HCT116 (cell line): ENCODE data around the gene ZNF335. TPM values are rescaled to one million over a fixed set of nuclear protein-coding genes. Genes with fewer than 3 reads are reported as not detected.

ENCODE experiments used
- ATAC-seq: fragments of 200-7000 bp; cut with Tn5 transposase; 2 replicates; pipeline ENCODE4 v1.9.1; 2020; ENCODE audit warnings: mild to moderate bottlenecking, moderate library complexity
- BruUV-seq: library from RNA; stranded (reverse); fragments of 400-500 nt; replicated peaks from 2 replicates; lab custom pipeline; 2021; lab: Mats Ljungman, UMichigan
- CTCF ChIA-PET: fragments of 300-600 bp; sonication (Branson Sonifier 250); formaldehyde crosslinking; loops from one replicate; lab custom pipeline; 2021; ENCODE audit warnings: antibody characterized with exemption; lab: Charles Lee
- POLR2A ChIA-PET: fragments of 300-600, 350-600 bp; sonication (Branson Sonifier 250); formaldehyde crosslinking; loops from one replicate; lab custom pipeline; 2021; ENCODE audit warnings: antibody characterized with exemption; lab: Charles Lee
- RAD21 ChIA-PET, 2 experiments: fragments of 300-600 bp; sonication (Branson Sonifier 250); formaldehyde crosslinking; loops; one replicate each; lab custom pipeline; 2023; ENCODE audit warnings: low total read pairs in 2 of 2; ENCODE audit not compliant: uncharacterized antibody in 2 of 2, unreplicated experiment in 2 of 2, low non-redundant PET in 1 of 2; lab: Charles Lee
- DNase-seq: peaks from one replicate; pipeline ENCODE4 v3.0.0-alpha.2; 2010; ENCODE audit warnings: low read depth, low spot score
- H2AFZ ChIP-seq: fragments of 200-600 bp; shearing (Covaris generic), sonication (generic); 2 replicates; pipeline ENCODE4 v1.6.1; 2017; ENCODE audit warnings: low read depth, mixed run types, mixed read lengths, antibody characterized with exemption, low read length; ENCODE audit not compliant: poor library complexity, severe bottlenecking
- H3K27ac ChIP-seq: 2 replicates; pipeline ENCODE4 v1.5.1; 2012; ENCODE audit warnings: low read depth, low read length
- H3K27me3 ChIP-seq: fragments of 200-600 bp; sonication (generic); 2 replicates; pipeline ENCODE4 v1.6.1; 2016; ENCODE audit warnings: mixed run types, low read length, mixed read lengths; ENCODE audit not compliant: insufficient read depth
- H3K36me3 ChIP-seq, 2 experiments: fragments of 200-500 bp in 1 of 2; fragments of 200-600 bp in 1 of 2; sonication (Bioruptor generic) in 1 of 2; sonication (generic) in 1 of 2; 2 replicates each; pipeline versions ENCODE4 v1.5.1 to v1.6.1; 2014 to 2016; ENCODE audit warnings: low read length in 2 of 2, inconsistent platforms in 1 of 2, mixed read lengths in 1 of 2, mixed run types in 1 of 2; ENCODE audit not compliant: insufficient read depth in 2 of 2, control insufficient read depth in 1 of 2
- H3K4me1 ChIP-seq, 2 experiments: fragments of 200-600 bp in 1 of 2; sonication (generic) in 1 of 2; 2 replicates each; pipeline versions ENCODE4 v1.5.1 to v1.6.1; 2012 to 2017; ENCODE audit warnings: low read length in 2 of 2, inconsistent platforms in 1 of 2, mild to moderate bottlenecking in 1 of 2, mixed read lengths in 1 of 2, mixed run types in 1 of 2, moderate library complexity in 1 of 2; ENCODE audit not compliant: insufficient read depth in 2 of 2, control insufficient read depth in 1 of 2
- H3K4me2 ChIP-seq: fragments of 200-600 bp; sonication (generic); 2 replicates; pipeline ENCODE4 v1.6.1; 2017; ENCODE audit warnings: mixed run types, low read length, mixed read lengths
- H3K4me3 ChIP-seq, 2 experiments: fragments of 200-600 bp in 1 of 2; sonication (generic) in 1 of 2; replicated peaks in 1 of 2; 2 replicates each; pipeline ENCODE4 v1.5.1; 2011 to 2016; ENCODE audit warnings: low read length in 2 of 2, control low read depth in 1 of 2, low read depth in 1 of 2, mild to moderate bottlenecking in 1 of 2, mixed read lengths in 1 of 2, mixed run types in 1 of 2
- H3K79me2 ChIP-seq: fragments of 200-600 bp; sonication (generic); 2 replicates; pipeline ENCODE4 v1.6.1; 2017; ENCODE audit warnings: mild to moderate bottlenecking, mixed run types, low read length, moderate library complexity, mixed read lengths; ENCODE audit not compliant: insufficient read depth
- H3K9ac ChIP-seq: fragments of 200-600 bp; sonication (generic); 2 replicates; pipeline ENCODE4 v1.6.1; 2016; ENCODE audit warnings: low read length, mixed read lengths
- H3K9me2 ChIP-seq: fragments of 200-600 bp; sonication (generic), shearing (Covaris generic); 2 replicates; pipeline ENCODE4 v1.6.1; 2017; ENCODE audit warnings: mixed run types, mild to moderate bottlenecking, moderate library complexity; ENCODE audit not compliant: insufficient read depth
- H3K9me3 ChIP-seq, 2 experiments: fragments of 200-500 bp in 1 of 2; fragments of 200-600 bp in 1 of 2; sonication (Bioruptor generic) in 1 of 2; sonication (generic) in 1 of 2; 2 replicates each; pipeline ENCODE4 v1.6.1; 2014 to 2017; ENCODE audit warnings: low read length in 2 of 2, mixed read lengths in 2 of 2, inconsistent platforms in 1 of 2, low read depth in 1 of 2, mild to moderate bottlenecking in 1 of 2, mixed run types in 1 of 2, moderate library complexity in 1 of 2; ENCODE audit not compliant: control insufficient read depth in 1 of 2, insufficient read depth in 1 of 2
- H4K20me1 ChIP-seq: fragments of 200-600 bp; sonication (generic), shearing (Covaris generic); 2 replicates; pipeline ENCODE4 v1.6.1; 2017; ENCODE audit warnings: mixed run types, mild to moderate bottlenecking, moderate library complexity; ENCODE audit not compliant: insufficient read depth
- CBX3 ChIP-seq: IDR thresholded peaks from 2 replicates; pipeline ENCODE4 v1.6.1; 2012; ENCODE audit warnings: low read depth
- CEBPB ChIP-seq: IDR thresholded peaks from 2 replicates; pipeline ENCODE4 v1.6.1; 2012; ENCODE audit warnings: low read depth
- EGR1 ChIP-seq: IDR thresholded peaks from 2 replicates; pipeline ENCODE4 v1.6.1; 2012; ENCODE audit warnings: low read depth
- ELF1 ChIP-seq: IDR thresholded peaks from 2 replicates; pipeline ENCODE4 v1.6.1; 2012; ENCODE audit warnings: low read depth, borderline replicate concordance
- EZH2 ChIP-seq: fragments of 200-600 bp; sonication (generic); IDR thresholded peaks from 2 replicates; pipeline ENCODE4 v1.6.1; 2017; ENCODE audit warnings: antibody characterized with exemption, mixed run types
- EZH2phosphoT487 ChIP-seq: fragments of 200-600 bp; IDR thresholded peaks from 2 replicates; pipeline ENCODE4 v1.6.1; 2018; ENCODE audit warnings: antibody characterized with exemption, borderline replicate concordance
- FOSL1 ChIP-seq: IDR thresholded peaks from 2 replicates; pipeline ENCODE4 v1.6.1; 2012; ENCODE audit warnings: low read depth
- JUND ChIP-seq: IDR thresholded peaks from 2 replicates; pipeline ENCODE4 v1.6.1; 2012
- POLR2A ChIP-seq: IDR thresholded peaks from 2 replicates; pipeline ENCODE4 v1.7.0; 2011; ENCODE audit warnings: borderline replicate concordance; ENCODE audit not compliant: insufficient read depth, insufficient read length; ENCODE audit errors: extremely low read depth
- RAD21 ChIP-seq: IDR thresholded peaks from 2 replicates; pipeline ENCODE4 v1.6.1; 2012; ENCODE audit warnings: low read depth, mild to moderate bottlenecking
- SIN3A ChIP-seq: IDR thresholded peaks from 2 replicates; pipeline ENCODE4 v1.6.1; 2012; ENCODE audit warnings: low read depth
- SRF ChIP-seq: IDR thresholded peaks from 2 replicates; pipeline ENCODE4 v1.6.1; 2012; ENCODE audit warnings: low read depth
- TCF7L2 ChIP-seq: IDR thresholded peaks from 2 replicates; pipeline ENCODE4 v1.7.0; 2011; ENCODE audit warnings: borderline replicate concordance, inconsistent platforms; ENCODE audit not compliant: insufficient read depth, insufficient read length; ENCODE audit errors: extremely low read depth
- ZFX ChIP-seq: fragments of 450-650 bp; IDR thresholded peaks from 2 replicates; pipeline ENCODE4 v1.6.1; 2017
- ZNF274 ChIP-seq: fragments of 200-500 bp; sonication (Bioruptor generic); IDR thresholded peaks from 2 replicates; pipeline ENCODE4 v1.6.1; 2014; ENCODE audit warnings: mild to moderate bottlenecking, low read depth, low read length, inconsistent platforms
- intact Hi-C: fragments of 100-400 bp; cut with micrococcal nuclease; formaldehyde crosslinking; loops from 2 replicates; pipeline ENCODE4 v1.10.0; 2022
- total RNA-seq: library from RNA; stranded (reverse); gene quantifications from one replicate; pipeline ENCODE4 v1.2.1, GENCODE V29; 2021; ENCODE audit not compliant: unreplicated experiment
- TF ChIP-seq, protein P1 (sequence below), 3 experiments: fragments of 200-600 bp in 1 of 3; sonication (generic) in 1 of 3; IDR thresholded peaks in 2 of 3; conservative IDR thresholded peaks in 1 of 3; 2 replicates each; pipeline ENCODE4 v1.5.1; 2012 to 2017; ENCODE audit warnings: low read depth in 2 of 3, low read length in 2 of 3, antibody characterized with exemption in 1 of 3, borderline replicate concordance in 1 of 3, control low read depth in 1 of 3, mild to moderate bottlenecking in 1 of 3, mixed read lengths in 1 of 3, mixed run types in 1 of 3, moderate library complexity in 1 of 3; ENCODE audit not compliant: insufficient read depth in 1 of 3
- TF ChIP-seq, protein P2 (sequence below): IDR thresholded peaks from 2 replicates; pipeline ENCODE4 v1.6.1; 2012
- TF ChIP-seq, protein P3 (sequence below): IDR thresholded peaks from 2 replicates; pipeline ENCODE4 v1.6.1; 2012; ENCODE audit warnings: low read depth
- TF ChIP-seq, protein P4 (sequence below): IDR thresholded peaks from 2 replicates; pipeline ENCODE4 v1.6.1; 2011; ENCODE audit warnings: mild to moderate bottlenecking, low read length, moderate library complexity; ENCODE audit not compliant: insufficient replicate concordance; ENCODE audit errors: extremely low read depth
- TF ChIP-seq, protein P5 (sequence below): IDR thresholded peaks from 2 replicates; pipeline ENCODE4 v1.6.1; 2012

Gene ZNF335
- total RNA-seq, 1 experiment from 2014 or later, result 20.8 TPM

DNA sequence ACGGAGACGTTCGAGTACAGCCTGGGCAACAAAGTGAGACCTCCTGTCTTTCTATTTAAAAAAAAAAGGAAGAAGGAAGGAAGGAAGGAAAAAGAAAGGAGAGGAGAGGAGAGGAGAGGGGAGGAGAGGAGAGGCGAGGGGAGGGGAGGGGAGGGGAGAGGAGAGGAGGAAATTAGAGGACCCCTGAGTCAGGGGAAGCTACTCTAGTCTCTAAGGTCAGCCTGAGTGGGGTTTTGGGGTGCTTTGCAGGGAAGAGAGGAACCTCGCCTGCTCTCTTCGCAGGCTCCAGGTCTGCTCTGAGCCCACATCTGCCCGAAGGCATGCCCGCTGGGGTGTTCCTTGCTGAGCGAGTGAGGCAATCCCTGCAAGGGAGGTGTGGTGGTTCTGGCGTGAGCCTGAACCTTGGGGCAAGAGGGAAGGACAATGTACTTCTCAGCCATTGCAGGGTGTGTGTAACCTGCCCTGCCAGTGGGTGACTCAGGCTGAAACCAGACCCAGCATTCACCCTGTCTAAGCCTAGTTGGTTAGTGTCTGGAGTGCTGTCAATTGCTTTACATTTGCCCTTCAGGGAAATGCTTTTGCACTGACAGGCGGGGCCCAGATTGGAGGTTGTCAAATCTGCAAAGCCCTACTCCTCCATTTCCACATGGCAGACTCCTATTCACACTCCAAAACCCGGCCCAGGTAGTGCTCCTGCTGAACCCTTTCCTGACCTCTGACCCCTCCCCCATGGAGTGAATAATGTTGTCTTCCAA is 21.4 kb upstream of the ZNF335 start:
- H3K79me2 ChIP-seq, result no peaks in the 10 kb centered on the region
- POLR2A ChIA-PET, result no interaction called here
- peak overlapping the region; percentile 76 for H3K4me2 ChIP-seq
- H3K36me3 ChIP-seq, result no peaks in the 10 kb centered on the region
- H4K20me1 ChIP-seq, result no peaks in the 10 kb centered on the region
- no peaks in the 10 kb centered on the region for H3K9me2 ChIP-seq
- H3K4me1 ChIP-seq, result peaks cover 4 to 16% of the 10 kb centered on the region in 2 experiments; a peak in 3 of 4 replicates
- no peaks in the 10 kb centered on the region for H3K9me3 ChIP-seq
- 0 out of 2 replicates have a peak overlapping the region, but pooled peaks have one; percentile 17 for H3K9ac ChIP-seq
- no TSS peak for BruUV-seq
- no peak overlapping the region for H3K27ac ChIP-seq
- H3K27me3 ChIP-seq, result no peaks in the 10 kb centered on the region
- DNase-seq, result peak; percentile 57
- peak overlapping the region in 1 of 2 experiments; percentile 19; a peak in 1 of 4 replicates for H3K4me3 ChIP-seq
- H2AFZ ChIP-seq, result peak overlapping the region; percentile 81
- RAD21 ChIA-PET, result no interaction called here
- intact Hi-C loops, result no loop called here
- peak; percentile 96 for ATAC-seq
- CTCF ChIA-PET, result interaction anchor here (0.7 kb wide), 1 partner anchor 20 kb away, joined by 3 read pairs; no protein-coding TSS in a partner anchor
- TF ChIP-seq JUND (peak; percentile 58), EZH2 (no peak), ELF1 (no peak), SRF (no peak), RAD21 (no peak), FOSL1 (peak; percentile 53; the same call in 1 of the 2 replicates), CEBPB (no peak), POLR2A (no peak), TCF7L2 (no peak), ZFX (no peak), EGR1 (no peak), CBX3 (peak; percentile 89; the same call in 1 of the 2 replicates), SIN3A (no peak), EZH2phosphoT487 (no peak), ZNF274 (no peak)
- TF ChIP-seq, protein P1, sequence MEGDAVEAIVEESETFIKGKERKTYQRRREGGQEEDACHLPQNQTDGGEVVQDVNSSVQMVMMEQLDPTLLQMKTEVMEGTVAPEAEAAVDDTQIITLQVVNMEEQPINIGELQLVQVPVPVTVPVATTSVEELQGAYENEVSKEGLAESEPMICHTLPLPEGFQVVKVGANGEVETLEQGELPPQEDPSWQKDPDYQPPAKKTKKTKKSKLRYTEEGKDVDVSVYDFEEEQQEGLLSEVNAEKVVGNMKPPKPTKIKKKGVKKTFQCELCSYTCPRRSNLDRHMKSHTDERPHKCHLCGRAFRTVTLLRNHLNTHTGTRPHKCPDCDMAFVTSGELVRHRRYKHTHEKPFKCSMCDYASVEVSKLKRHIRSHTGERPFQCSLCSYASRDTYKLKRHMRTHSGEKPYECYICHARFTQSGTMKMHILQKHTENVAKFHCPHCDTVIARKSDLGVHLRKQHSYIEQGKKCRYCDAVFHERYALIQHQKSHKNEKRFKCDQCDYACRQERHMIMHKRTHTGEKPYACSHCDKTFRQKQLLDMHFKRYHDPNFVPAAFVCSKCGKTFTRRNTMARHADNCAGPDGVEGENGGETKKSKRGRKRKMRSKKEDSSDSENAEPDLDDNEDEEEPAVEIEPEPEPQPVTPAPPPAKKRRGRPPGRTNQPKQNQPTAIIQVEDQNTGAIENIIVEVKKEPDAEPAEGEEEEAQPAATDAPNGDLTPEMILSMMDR (IDR thresholded peaks at IDR 0.05 in 2 of 3, conservative IDR thresholded peaks at IDR 0.05 in 1 of 3; ENCODE audit: borderline replicate concordance in 1 of 3, insufficient read depth in 1 of 3, low read depth in 2 of 3, low read length in 2 of 3), result no peak
- TF ChIP-seq, protein P2, sequence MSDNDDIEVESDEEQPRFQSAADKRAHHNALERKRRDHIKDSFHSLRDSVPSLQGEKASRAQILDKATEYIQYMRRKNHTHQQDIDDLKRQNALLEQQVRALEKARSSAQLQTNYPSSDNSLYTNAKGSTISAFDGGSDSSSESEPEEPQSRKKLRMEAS, result peak; percentile 68
- TF ChIP-seq, protein P3, sequence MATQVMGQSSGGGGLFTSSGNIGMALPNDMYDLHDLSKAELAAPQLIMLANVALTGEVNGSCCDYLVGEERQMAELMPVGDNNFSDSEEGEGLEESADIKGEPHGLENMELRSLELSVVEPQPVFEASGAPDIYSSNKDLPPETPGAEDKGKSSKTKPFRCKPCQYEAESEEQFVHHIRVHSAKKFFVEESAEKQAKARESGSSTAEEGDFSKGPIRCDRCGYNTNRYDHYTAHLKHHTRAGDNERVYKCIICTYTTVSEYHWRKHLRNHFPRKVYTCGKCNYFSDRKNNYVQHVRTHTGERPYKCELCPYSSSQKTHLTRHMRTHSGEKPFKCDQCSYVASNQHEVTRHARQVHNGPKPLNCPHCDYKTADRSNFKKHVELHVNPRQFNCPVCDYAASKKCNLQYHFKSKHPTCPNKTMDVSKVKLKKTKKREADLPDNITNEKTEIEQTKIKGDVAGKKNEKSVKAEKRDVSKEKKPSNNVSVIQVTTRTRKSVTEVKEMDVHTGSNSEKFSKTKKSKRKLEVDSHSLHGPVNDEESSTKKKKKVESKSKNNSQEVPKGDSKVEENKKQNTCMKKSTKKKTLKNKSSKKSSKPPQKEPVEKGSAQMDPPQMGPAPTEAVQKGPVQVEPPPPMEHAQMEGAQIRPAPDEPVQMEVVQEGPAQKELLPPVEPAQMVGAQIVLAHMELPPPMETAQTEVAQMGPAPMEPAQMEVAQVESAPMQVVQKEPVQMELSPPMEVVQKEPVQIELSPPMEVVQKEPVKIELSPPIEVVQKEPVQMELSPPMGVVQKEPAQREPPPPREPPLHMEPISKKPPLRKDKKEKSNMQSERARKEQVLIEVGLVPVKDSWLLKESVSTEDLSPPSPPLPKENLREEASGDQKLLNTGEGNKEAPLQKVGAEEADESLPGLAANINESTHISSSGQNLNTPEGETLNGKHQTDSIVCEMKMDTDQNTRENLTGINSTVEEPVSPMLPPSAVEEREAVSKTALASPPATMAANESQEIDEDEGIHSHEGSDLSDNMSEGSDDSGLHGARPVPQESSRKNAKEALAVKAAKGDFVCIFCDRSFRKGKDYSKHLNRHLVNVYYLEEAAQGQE, result no peak
- TF ChIP-seq, protein P4, sequence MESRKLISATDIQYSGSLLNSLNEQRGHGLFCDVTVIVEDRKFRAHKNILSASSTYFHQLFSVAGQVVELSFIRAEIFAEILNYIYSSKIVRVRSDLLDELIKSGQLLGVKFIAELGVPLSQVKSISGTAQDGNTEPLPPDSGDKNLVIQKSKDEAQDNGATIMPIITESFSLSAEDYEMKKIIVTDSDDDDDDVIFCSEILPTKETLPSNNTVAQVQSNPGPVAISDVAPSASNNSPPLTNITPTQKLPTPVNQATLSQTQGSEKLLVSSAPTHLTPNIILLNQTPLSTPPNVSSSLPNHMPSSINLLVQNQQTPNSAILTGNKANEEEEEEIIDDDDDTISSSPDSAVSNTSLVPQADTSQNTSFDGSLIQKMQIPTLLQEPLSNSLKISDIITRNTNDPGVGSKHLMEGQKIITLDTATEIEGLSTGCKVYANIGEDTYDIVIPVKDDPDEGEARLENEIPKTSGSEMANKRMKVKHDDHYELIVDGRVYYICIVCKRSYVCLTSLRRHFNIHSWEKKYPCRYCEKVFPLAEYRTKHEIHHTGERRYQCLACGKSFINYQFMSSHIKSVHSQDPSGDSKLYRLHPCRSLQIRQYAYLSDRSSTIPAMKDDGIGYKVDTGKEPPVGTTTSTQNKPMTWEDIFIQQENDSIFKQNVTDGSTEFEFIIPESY, result no peak
- TF ChIP-seq, protein P5, sequence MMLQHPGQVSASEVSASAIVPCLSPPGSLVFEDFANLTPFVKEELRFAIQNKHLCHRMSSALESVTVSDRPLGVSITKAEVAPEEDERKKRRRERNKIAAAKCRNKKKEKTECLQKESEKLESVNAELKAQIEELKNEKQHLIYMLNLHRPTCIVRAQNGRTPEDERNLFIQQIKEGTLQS, result no peak
